BLaER1 treated with 17β-estradiol and CSF1 and Interleukin-3, amounts not matched to agents 10 nM and 100 nM (cell line): ENCODE results near the gene STRIT1.

Experiments
- H3K27ac ChIP-seq, 11 experiments: shearing (Covaris generic); formaldehyde crosslinking; 2 replicates each; pipeline ENCODE4 v1.8.1; 2022
- H3K27me3 ChIP-seq, 11 experiments: shearing (Covaris generic); formaldehyde crosslinking; 2 replicates each; pipeline ENCODE4 v1.8.1; 2022
- H3K36me3 ChIP-seq, 11 experiments: shearing (Covaris generic); formaldehyde crosslinking; 2 replicates each; pipeline ENCODE4 v1.8.1; 2022
- H3K4me1 ChIP-seq, 10 experiments: shearing (Covaris generic); formaldehyde crosslinking; 2 replicates each; pipeline ENCODE4 v1.8.1; 2022
- H3K4me2 ChIP-seq, 11 experiments: shearing (Covaris generic); formaldehyde crosslinking; 2 replicates each; pipeline ENCODE4 v1.8.1; 2022
- H3K4me3 ChIP-seq, 10 experiments: shearing (Covaris generic); formaldehyde crosslinking; 2 replicates each; pipeline ENCODE4 v1.8.1; 2022
- H3K9ac ChIP-seq, 11 experiments: shearing (Covaris generic); formaldehyde crosslinking; 2 replicates each; pipeline ENCODE4 v1.8.1; 2022
- H3K9me3 ChIP-seq, 11 experiments: shearing (Covaris generic); formaldehyde crosslinking; replicated peaks in 1 of 11; 2 replicates each; pipeline ENCODE4 v1.8.1; 2022
- H4K20me1 ChIP-seq, 11 experiments: shearing (Covaris generic); formaldehyde crosslinking; 2 replicates each; pipeline ENCODE4 v1.8.1; 2022
- Cebpa-rat ChIP-seq, 11 experiments: shearing (Covaris generic); IDR thresholded peaks; 2 replicates each; pipeline ENCODE4 v1.8.1; 2022

STRIT1 gene

GRCh38 chr3:155304394-155304793 is 10.9 kb upstream of the STRIT1 start:
- TF ChIP-seq Cebpa-rat (IDR thresholded peaks at IDR 0.05) = no peak
- H3K27ac ChIP-seq = no peak overlapping the region

GRCh38 chr3:155303540-155304097 is 10.1 kb upstream of the STRIT1 start:
- Histone ChIP-seq H3K27me3 (no peaks in the 10 kb centered on the region), H3K4me3 (no peak overlapping the region), H3K4me2 (no peak overlapping the region), H3K9me3 (peaks cover 0 to 4% (median 0%) of the 10 kb centered on the region in 11 experiments; a peak in 2 of 22 replicates), H3K27ac (no peak overlapping the region), H3K36me3 (no peaks in the 10 kb centered on the region), H3K4me1 (peaks cover 0 to 4% (median 2%) of the 10 kb centered on the region in 10 experiments; a peak in 8 of 20 replicates), H4K20me1 (no peaks in the 10 kb centered on the region), H3K9ac (no peak overlapping the region)
- TF ChIP-seq Cebpa-rat (IDR thresholded peaks at IDR 0.05) = no peak

More at GRCh38 chr3:155304394-155304793, 10.9 kb upstream of the STRIT1 start:
- Histone ChIP-seq H3K9ac (no peak overlapping the region), H3K9me3 (peaks cover under 1 to 8% (median 1%) of the 10 kb centered on the region in 11 experiments; a peak in 14 of 22 replicates), H4K20me1 (no peaks in the 10 kb centered on the region), H3K4me3 (no peak overlapping the region), H3K27me3 (no peaks in the 10 kb centered on the region), H3K4me2 (no peak overlapping the region), H3K36me3 (no peaks in the 10 kb centered on the region), H3K4me1 (peaks cover 0 to 9% (median 4%) of the 10 kb centered on the region in 10 experiments; a peak in 8 of 20 replicates)

- Histone ChIP-seq H3K4me2 (no peak overlapping the region), H3K9ac (no peak overlapping the region), H3K9me3 (peaks cover 0 to 4% (median 0%) of the 10 kb centered on the region in 11 experiments; a peak in 3 of 22 replicates), H3K27ac (no peak overlapping the region), H3K36me3 (no peaks in the 10 kb centered on the region), H3K4me3 (no peak overlapping the region), H4K20me1 (no peaks in the 10 kb centered on the region), H3K4me1 (peaks cover 0 to 4% (median 0%) of the 10 kb centered on the region in 10 experiments; a peak in 1 of 20 replicates), H3K27me3 (no peaks in the 10 kb centered on the region)
- TF ChIP-seq Cebpa-rat (IDR thresholded peaks at IDR 0.05) = no peak
Observed at GRCh38 chr3:155302891-155303290, 9.4 kb upstream of the STRIT1 start.

GRCh38 chr3:155302481-155302880 is 9.0 kb upstream of the STRIT1 start:
- Histone ChIP-seq H3K4me1 (peaks cover 0 to 4% (median 0%) of the 10 kb centered on the region in 10 experiments; a peak in 1 of 20 replicates), H3K4me3 (no peak overlapping the region), H3K27me3 (no peaks in the 10 kb centered on the region), H3K4me2 (no peak overlapping the region), H3K9me3 (peaks cover 0 to 8% (median 3%) of the 10 kb centered on the region in 11 experiments; a peak in 15 of 22 replicates), H3K27ac (no peak overlapping the region), H3K9ac (no peak overlapping the region), H3K36me3 (no peaks in the 10 kb centered on the region), H4K20me1 (no peaks in the 10 kb centered on the region)
- TF ChIP-seq Cebpa-rat (IDR thresholded peaks at IDR 0.05) = no peak

GRCh38 chr3:155297100-155297499 is 3.6 kb upstream of the STRIT1 start:
- Histone ChIP-seq H3K9me3 (peaks cover 8 to 23% (median 17%) of the 10 kb centered on the region in 11 experiments; a peak in 19 of 22 replicates), H3K9ac (no peak overlapping the region), H3K4me2 (no peak overlapping the region), H3K4me1 (peaks cover 0 to 4% (median 0%) of the 10 kb centered on the region in 10 experiments; a peak in 1 of 20 replicates), H3K27me3 (no peaks in the 10 kb centered on the region), H3K27ac (no peak overlapping the region), H3K4me3 (no peak overlapping the region), H4K20me1 (no peaks in the 10 kb centered on the region), H3K36me3 (no peaks in the 10 kb centered on the region)
- TF ChIP-seq Cebpa-rat (IDR thresholded peaks at IDR 0.05) = no peak

- Histone ChIP-seq H3K9ac (no peak overlapping the region), H3K4me3 (no peak overlapping the region), H3K36me3 (no peaks in the 10 kb centered on the region), H3K27me3 (no peaks in the 10 kb centered on the region), H4K20me1 (no peaks in the 10 kb centered on the region), H3K4me1 (peaks cover 0 to 4% (median 0%) of the 10 kb centered on the region in 10 experiments; a peak in 1 of 20 replicates), H3K27ac (no peak overlapping the region), H3K9me3 (peaks cover 8 to 23% (median 17%) of the 10 kb centered on the region in 11 experiments; a peak in 19 of 22 replicates), H3K4me2 (no peak overlapping the region)
- TF ChIP-seq Cebpa-rat (IDR thresholded peaks at IDR 0.05) = no peak
Observed at GRCh38 chr3:155296413-155296812, 2.9 kb upstream of the STRIT1 start.

- H3K4me2 ChIP-seq = no peak overlapping the region
- no peak overlapping the region for H3K4me3 ChIP-seq
- H3K27me3 ChIP-seq = no peaks in the 10 kb centered on the region
- no peaks in the 10 kb centered on the region for H4K20me1 ChIP-seq
- H3K9me3 ChIP-seq = peaks cover 8 to 18% (median 16%) of the 10 kb centered on the region in 11 experiments; a peak in 19 of 22 replicates
- no peak overlapping the region for H3K9ac ChIP-seq
- no peaks in the 10 kb centered on the region for H3K36me3 ChIP-seq
- no peaks in the 10 kb centered on the region for H3K4me1 ChIP-seq
- no peak for TF ChIP-seq Cebpa-rat (IDR thresholded peaks at IDR 0.05)
- no peak overlapping the region for H3K27ac ChIP-seq
Observed at GRCh38 chr3:155292693-155293092, 790 bp downstream of the STRIT1 start.

- no peak for TF ChIP-seq Cebpa-rat (IDR thresholded peaks at IDR 0.05)
- Histone ChIP-seq H3K9ac (no peak overlapping the region), H4K20me1 (no peaks in the 10 kb centered on the region), H3K9me3 (peaks cover 8 to 13% (median 11%) of the 10 kb centered on the region in 11 experiments; a peak in 18 of 22 replicates), H3K4me2 (no peak overlapping the region), H3K36me3 (no peaks in the 10 kb centered on the region), H3K4me3 (no peak overlapping the region), H3K27ac (no peak overlapping the region), H3K27me3 (no peaks in the 10 kb centered on the region), H3K4me1 (no peaks in the 10 kb centered on the region)
Observed at GRCh38 chr3:155292133-155292532, 1.4 kb downstream of the STRIT1 start.

GRCh38 chr3:155286736-155287135 is 6.7 kb downstream of the STRIT1 start:
- no peaks in the 10 kb centered on the region for H3K36me3 ChIP-seq

GRCh38 chr3:155285936-155286335 is 7.5 kb downstream of the STRIT1 start:
- no peak for TF ChIP-seq Cebpa-rat (IDR thresholded peaks at IDR 0.05)
- H4K20me1 ChIP-seq = no peaks in the 10 kb centered on the region
- no peak overlapping the region for H3K9ac ChIP-seq
- H3K27me3 ChIP-seq = no peaks in the 10 kb centered on the region
- no peak overlapping the region for H3K4me2 ChIP-seq
- H3K27ac ChIP-seq = no peak overlapping the region
- H3K4me1 ChIP-seq = peaks cover 0 to 18% (median 11%) of the 10 kb centered on the region in 10 experiments; a peak in 10 of 20 replicates
- H3K4me3 ChIP-seq = no peak overlapping the region
- H3K36me3 ChIP-seq = no peaks in the 10 kb centered on the region
- H3K9me3 ChIP-seq = peaks cover 0 to 4% (median 0%) of the 10 kb centered on the region in 11 experiments; a peak in 4 of 22 replicates

More at GRCh38 chr3:155286736-155287135, 6.7 kb downstream of the STRIT1 start:
- Histone ChIP-seq H3K4me3 (no peak overlapping the region), H3K9me3 (no peaks in the 10 kb centered on the region; a peak in 3 of 22 replicates), H4K20me1 (no peaks in the 10 kb centered on the region), H3K9ac (no peak overlapping the region), H3K4me2 (no peak overlapping the region), H3K4me1 (peaks cover 0 to 17% (median 11%) of the 10 kb centered on the region in 10 experiments; a peak in 10 of 20 replicates), H3K27ac (no peak overlapping the region), H3K27me3 (no peaks in the 10 kb centered on the region)
- TF ChIP-seq Cebpa-rat (IDR thresholded peaks at IDR 0.05) = no peak
